SW480 (cell line): ENCODE measurements around the gene BMP6.
"Not testable (repeated sequence)": the region's sequence is repeated elsewhere in the genome, so short reads cannot be mapped to it uniquely, and the experiment has no call there.

Experiments used
- DNase-seq: peaks from one replicate; pipeline ENCODE4 v3.0.0-alpha.2; 2016; ENCODE audit warnings: low spot score

The BMP6 gene

DNA sequence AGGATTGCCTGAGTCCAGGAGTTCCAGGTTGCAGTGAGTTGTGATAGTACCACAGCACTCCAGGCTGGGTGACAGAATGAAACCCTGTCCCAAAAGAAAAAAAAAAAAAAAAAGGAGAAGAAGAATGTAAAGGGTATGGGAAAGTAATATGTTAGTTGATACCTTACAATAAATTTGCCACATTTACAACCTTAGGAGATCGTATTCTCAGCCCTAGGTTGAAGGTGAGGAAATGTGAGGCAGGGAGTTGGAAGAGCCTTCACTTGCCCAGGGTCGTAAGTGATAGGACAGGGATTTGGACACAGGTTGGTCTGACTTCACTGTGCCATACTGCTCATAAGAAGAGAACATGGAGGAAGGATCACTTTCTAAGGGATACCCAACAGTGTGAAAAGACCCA lies 68.6 kb downstream of the BMP6 start:
- DNase-seq: no peak

DNA sequence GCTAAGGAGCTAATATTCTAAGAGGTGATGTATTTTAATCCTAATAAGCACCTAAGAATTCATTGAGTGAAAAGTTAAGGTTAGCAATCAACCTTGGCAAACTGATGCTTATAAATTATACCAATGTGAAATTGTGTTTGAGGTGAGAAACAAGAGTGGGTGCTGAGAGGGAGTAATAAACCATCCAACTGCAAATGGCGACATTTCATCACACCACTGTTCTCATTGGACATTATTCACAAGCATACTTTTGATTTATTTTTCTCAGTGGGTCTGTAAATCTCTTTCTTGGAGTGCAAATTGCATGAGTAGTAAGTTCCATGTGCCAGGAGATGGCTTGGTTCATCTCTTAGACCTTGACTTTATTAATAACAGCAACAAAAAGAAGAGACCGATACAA lies 71.5 kb downstream of the BMP6 start:
- no peak for DNase-seq

DNA sequence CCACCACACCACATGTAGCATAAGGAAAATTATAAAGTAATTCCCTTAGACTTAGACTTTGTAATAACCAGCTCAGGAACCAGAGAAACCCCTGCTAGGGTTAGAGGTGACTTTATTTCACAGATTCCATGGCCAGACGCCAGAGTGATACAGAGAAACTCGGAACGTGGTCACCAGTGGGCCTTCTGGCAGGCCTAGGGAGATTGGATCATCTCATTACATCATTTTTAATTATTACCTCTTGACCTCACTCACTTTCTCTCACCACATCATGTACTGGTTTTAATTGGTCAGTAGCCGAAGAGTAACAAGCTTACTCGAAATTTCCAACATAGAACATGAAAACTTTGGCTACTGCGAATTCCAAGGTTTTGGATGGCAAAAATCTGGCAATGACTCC lies 72.9 kb downstream of the BMP6 start:
- no peak for DNase-seq

DNA sequence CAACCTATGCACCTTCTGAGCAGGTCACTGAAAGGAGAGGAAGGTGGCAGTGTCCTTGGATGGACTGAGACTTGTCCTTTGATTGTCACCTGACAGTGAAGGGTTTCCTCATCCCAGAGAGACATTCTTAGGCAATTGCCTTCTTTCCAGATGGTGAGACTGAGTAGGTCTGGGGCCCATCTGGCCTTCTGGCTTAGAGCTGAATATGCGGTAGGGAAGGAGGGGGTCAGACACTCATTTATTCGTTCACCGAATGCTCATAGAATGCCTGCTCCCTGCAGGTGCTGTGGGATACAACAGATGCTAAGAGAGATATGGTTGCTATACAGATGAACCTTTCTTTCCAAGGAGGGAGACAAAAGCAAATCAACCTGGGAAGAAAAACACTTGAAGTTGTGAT lies 76.8 kb downstream of the BMP6 start:
- DNase-seq: no peak

DNA sequence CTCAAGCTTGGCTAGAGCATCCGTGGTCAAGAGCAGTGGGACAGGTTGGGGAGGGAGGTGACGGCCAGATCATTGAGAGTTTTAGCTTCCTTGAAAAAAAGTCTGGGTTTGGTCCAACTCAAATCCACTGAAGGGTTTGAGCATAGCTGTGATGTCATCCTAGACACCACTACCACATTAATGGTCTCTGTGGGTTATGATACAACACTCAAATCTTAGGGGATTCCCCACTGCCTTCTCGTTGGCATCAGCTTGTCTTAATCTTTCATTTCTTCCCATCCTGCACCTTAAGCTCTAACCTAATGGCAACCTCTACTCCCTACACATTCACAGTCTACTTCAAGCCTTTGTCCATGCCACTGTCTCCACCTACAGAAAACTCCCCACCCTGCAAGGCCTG lies 77.3 kb downstream of the BMP6 start:
- no peak for DNase-seq

DNA sequence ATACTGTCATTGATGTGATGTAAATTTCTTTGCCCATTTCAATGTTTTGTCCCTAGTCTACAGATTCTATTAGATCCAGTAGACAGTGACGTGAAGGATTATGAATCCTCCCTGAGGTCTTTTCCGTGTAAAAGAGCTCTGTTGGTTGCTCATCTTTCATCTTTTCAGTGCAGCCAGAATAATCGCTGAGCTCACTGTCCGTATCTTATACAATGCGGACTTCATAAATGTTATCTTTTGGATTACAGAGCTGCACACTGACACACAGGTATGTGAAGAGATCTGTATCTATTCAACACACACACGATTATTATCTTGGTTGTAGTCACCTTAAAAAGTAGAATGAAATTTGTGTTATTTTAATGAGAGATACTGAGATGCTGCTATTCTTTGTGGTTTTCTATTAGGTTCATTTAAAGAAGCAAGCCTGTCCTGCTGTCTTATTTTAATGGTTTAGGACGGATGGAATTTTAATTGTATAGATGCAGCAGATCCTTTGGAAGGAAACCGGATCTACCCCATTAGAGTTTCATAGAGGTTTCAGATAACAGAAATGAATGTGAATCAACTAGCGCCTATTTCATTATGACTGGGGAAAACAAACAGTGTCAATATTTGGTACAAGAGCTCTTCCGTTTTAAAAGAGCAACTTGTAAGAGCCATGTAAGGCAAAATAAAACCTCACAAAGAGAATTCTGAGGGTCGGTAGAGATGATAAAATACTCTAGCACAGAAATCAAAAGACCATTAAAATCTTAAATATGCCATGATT lies 79.4 kb downstream of the BMP6 start:
- DNase-seq: no peak

DNA sequence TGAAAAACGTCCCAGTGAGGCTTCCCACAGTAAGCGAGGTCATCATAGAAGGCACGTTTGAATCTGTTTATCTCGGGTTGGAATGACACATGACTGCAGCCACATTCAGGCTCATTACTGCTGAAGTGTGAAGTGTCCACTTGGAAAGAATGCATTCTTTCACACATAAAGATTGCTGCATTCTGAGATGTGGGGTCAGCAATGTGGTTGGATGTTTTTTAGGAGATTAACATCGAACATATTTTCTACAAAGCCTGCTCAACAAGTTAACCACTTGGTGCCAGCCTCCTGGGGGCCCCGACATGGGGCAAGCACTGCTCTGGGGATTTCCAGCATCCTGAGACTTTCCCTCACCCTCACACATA lies 79.9 kb downstream of the BMP6 start:
- DNase-seq: no peak

DNA sequence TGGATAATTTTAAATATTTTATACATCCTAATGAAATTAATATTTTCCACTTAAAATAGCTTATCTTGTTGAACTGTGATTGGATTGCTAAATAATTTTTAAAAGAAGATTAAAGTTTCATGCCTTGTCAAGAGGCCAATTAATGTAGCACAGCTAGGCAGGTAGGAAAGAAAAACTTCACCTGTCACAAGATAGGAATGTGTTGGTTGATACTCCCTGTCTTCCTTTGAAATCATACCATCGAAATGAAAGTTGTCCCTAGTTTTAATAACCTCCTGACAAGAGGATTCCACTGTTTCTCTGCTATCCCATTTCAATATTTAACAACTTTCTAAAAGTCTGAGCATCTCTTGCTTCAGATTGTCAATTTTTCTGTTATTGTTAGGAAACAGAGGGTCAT lies 80.8 kb downstream of the BMP6 start:
- DNase-seq: peak; percentile 9

DNA sequence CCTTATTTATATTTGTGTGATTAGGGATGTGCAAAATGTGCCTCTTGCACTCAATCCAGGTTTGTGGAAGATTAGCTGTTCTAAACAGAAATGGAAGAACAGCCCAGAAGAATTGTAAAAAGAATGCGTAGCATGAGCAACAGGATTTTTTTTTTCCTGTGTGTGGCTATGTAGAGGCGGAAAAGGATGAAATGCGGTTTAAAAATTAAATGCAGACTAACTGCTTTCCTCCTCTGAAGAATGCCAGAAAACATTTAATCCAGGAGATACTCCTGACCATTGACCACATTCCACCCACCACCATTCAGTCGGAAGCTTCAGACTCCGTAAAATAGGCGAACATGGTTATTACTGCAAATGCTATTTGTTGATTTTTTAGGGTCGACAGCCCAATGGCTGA lies 83.4 kb downstream of the BMP6 start:
- DNase-seq: no peak

DNA sequence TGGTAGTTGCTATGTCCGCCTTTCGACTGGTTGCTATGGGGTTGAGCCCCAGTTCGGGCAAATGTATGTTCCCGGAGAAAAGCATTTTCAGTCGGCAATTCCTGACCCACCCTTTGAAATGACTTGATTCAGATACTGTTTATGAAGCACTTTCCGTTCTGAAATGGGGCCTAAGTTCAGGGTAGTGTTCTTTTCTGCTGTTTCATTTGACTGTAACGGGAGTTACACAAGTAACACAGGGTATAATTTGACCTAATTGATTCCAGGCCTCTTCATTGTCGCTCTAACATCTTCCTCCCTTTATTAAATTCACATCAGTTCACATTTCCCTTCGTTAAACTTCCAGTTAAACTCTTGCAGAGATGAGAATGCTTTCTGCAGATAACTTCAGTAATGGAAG lies 85.5 kb downstream of the BMP6 start:
- DNase-seq: no peak

DNA sequence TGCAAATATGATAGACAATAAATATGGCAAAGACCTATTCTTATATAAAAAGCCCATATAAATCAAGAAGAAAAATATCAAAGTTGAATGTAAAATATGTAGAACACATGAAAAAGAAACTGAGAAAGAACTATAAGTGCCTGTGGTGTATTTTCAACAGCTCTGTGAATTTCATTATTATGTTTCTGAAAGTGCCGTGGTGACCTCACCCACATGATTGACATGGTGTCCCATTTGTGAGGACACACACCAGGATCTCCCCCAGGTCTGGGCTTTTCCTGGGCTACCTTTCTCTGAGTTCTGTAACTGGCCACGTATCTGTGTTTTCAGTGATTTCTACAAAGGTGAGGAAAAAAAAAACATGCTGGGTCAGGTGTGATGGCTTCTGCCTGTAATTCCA lies 86.7 kb downstream of the BMP6 start:
- DNase-seq: no peak

DNA sequence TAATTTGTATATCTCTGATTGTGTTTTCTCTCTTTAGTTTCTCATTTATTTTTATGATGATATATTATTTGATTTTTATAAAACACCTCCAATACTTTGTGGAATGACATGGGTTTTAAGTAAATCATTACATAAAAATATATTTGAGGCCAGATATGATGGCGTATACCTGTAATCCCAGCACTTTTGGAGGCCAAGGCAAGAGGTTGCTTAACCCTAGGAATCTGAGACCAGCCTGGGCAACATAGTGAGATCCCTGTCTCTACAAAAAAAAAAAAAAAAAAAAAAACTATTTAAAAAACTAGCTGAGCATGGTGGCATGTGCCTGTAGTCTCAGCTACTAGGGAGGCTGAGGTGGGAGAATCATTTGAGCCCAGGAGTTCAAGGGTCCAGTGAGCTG lies 87.3 kb downstream of the BMP6 start:
- DNase-seq: no peak

DNA sequence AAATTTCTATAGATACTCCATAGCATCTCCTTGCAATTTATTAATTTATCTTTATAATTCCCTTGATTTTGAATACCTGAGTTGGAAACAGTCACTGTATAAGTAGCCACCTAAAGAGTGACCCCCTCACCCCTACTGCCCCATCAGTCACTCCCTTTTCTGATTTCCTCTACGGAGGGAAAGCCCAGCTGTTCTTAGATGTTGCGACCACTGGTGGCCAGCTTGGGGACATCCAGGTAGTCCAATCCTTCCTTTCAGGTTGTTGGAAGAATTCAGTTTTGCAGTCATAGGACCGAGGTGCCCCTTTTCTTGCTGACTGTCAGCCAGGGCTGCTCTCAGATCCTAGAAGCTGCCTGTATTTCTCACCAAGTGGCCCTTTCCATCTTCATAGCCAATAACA lies 87.8 kb downstream of the BMP6 start:
- DNase-seq: no peak

DNA sequence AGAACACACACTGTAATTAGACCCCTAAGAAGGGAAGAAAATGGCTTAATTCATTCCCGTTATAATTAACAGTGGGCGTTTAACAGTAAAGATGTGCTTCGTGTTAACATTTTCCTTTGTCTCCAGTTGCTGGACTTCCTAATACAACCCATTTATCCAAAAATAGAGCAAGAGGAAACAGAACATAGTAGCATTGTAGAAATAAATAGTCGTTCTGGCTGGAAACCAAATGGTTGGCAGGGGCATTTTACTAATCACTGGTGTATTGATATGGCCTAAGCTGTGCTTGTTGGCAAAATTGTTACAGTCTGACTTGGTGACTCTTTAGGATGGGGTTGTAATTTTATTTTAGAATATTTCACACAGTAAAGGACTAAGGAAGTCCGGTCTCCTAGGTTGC lies 89.8 kb downstream of the BMP6 start:
- no peak for DNase-seq

DNA sequence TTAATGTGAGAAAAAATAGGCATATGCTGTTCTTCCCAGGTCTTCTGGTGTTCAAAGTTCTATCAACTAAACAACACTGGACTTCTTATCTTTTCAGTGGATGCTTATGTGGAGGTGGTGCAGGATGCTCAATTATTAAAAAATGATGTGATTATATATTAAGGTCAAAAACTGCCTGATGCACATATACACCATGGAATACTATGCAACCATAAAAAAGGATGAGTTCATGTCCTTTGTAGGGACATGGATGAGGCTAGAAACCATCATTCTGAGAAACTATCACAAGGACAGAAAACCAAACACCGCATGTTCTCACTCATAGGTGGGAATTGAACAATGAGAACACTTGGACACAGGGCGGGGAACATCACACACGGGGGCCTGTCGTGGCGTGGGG lies 91.3 kb downstream of the BMP6 start:
- DNase-seq: not testable (repeated sequence)

DNA sequence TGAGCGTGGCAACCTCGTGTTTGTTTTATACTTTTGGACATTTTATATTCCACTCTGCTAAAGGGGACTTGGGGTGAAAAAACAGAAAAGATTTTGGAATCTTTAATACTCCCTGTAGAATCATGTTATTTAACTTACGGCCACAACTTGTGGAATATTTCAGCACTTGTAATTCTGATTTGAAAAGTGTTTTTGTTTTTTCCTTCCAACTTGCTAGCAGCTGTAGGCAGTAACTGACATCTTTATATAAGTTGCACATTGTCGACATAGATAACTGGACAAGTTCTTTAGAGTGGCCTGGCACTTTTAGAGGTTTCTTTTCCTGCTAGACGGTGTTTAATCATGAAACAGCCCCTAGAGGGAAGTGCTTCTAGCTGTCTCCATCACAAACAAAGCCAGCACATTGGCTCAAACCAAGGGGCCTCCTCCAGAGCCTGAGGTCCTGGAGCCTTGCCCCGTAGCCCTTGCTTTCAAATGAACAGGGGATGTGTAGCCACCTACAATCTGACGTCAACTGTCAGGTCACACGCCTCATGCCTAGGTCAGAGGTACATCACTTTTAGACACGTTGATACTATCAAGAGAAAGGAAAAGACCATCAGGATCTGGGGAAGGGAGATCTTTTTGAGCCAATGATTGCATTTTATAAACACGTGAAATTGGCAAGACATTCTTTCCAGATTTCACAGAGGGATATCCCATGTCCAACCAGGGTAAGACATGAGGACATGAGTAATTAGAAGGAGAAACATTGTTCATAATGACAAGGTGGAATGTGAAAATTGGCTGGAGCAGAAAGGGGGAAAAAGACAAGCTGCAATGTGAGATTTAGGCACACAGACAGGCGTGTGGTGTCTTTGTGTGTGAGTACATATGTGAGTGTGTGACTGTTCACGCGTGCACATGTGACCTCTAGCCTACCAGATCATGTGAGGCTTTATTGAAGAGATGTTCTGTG lies 92.6 kb downstream of the BMP6 start:
- no peak for DNase-seq

DNA sequence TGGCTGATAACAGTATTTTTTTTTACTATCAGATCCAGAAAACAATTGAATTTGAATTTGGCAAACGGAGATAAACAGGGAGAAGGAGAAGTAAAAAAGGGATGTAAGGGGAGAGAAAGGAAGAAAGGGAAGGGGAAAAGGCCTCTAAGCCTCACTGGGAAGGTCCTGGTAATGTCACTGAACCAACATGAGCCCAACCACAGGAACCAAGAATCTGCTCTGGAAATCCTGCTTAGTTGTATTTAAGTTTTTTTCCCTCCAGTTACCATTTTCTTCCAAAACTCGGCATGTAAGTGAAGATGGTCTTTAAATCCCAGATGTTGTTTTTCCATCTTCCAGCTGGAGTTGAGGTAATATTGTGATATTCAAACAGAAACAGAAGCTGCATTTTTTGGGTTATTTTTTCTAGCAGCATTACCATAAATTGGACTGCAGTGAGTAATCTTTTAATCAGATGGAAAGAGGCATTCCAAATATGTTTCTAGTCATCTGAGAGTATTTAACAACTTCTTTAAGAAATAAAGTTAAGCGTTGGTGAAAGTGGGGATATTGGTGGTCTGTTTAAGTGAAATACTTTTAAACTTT lies 93.6 kb downstream of the BMP6 start:
- no peak for DNase-seq

DNA sequence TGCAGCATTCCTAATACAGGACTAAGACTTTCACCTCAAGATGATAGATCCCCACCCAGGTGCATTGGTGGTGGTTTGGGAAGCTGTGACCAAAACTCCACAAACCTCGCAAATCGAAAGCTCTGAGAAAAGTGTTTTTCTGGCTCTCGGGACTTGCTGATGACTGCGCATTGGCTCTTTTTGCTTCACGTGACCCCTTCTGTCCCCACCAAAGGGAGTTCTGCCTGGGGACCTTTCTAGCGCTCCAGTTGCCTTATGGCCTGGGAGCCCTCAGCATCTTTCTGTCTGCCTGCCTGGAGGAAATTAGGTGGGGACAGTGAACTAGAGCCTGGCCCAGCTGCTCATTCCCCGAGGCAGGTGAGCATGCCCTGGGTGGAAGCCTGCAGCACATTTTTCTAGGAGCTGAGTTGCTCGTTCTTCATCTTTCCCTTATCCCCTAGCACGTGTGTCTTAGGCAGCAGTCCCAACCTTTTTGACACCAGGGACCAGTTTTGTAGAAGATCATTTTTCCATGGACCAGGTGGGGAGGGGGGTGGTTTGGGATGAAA lies 94.5 kb downstream of the BMP6 start:
- DNase-seq: no peak

DNA sequence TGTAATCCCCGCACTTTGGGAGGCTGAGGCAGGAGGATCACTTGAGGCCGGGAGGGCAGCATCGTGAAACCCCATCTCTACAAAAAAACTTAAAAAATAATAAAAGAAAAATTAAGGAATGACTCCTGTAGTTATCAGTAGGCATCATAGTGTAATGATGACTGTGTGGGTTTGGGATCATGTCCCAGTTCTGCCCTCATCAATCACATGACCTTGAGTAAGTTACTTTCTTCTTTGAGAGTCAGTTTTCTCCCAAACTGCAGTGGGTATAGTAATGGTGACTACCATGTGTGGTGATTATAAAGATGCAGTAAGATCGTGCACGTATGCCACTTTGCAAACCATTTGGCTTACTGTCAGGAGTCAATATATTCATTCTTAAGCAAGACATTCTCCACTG lies 95.5 kb downstream of the BMP6 start:
- DNase-seq: no peak

DNA sequence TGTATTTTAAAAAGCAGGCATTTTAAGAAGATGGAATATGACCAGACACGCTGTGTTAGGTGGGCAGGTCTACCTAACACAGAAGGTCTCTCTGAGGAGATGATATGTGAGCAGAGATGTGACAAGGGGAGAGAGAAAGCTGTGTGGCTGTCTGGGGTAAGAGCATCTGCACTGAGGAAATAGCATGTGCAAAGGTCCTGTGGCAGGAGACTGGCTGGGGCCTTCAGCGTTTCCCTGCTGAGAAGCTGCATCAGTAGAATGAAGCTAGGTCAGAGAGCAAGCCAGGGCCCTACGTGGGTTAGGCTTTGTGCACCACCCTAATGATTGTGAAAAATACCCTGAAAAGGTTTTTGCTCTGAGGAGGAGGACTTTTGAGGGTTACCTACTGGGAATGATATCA lies 97.7 kb downstream of the BMP6 start:
- DNase-seq: no peak

DNA sequence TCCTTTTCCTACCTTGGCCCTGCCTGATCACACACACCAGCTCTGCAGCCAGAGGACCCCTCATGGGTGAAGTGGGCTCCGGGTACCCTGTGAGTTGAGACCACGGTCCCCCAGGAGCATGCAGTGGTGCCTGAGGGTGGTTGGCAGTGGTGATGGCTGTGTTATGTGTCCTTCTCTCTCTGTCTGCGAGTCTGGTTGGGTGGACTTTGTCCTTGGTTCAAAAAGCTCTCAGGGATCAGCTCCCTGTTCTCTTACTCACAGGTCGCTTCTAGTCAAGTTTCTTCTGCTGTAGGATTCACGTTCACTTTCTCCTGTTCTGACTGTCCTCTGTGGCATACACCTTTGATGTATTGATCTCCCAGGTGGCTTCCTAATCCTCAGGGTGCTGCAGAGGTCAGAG lies 100.1 kb downstream of the BMP6 start:
- DNase-seq: no peak

DNA sequence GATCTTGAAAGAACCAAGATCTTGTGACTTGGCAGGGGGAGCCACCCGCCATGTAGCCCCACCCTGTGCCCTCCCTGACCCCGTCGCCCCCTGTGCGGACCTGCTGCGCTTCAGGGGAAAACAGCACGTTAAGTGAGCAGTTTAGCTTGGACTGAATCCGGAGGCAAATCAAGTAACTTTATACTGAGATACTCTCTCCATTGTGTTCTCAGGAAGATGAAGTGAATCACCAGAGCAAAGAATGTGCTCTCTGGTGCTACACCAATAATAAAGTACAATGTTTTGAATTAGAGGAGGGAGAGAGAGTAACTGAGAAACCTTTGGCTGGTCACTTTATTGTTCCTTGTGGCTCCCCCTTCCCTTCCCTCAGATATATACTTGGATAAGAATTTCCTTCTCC lies 101.2 kb downstream of the BMP6 start:
- DNase-seq: no peak

DNA sequence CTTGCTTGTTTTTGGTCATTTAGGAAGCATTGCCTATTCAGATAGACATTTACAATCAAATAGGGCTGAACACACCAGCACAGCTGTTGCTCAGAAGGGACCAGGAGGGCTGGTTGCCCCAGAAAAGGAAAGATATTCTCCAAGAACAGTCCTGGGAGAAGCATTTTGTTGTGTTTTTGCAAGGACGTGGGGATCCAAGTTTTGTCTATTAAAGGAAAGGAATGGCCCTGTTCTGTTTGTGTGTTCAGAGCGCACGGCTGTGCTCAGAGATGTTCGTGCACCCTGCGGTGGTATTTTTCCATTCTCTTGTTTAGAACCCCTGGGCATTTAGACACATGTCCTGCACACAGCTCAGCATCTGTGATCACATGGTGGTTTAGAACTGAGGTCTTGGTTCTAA lies 102.2 kb downstream of the BMP6 start:
- DNase-seq: no peak
